Superior temporal gyrus (tissue), 1 donor: ENCODE results near the gene RAP2B.
"Not testable (repeated sequence)": the region's sequence is repeated elsewhere in the genome, so short reads cannot be mapped to it uniquely, and the experiment has no call there.

ENCODE experiments used
- DNase-seq: peaks from one replicate; pipeline ENCODE4 v3.0.0-alpha.2; 2016; ENCODE audit errors: extremely low spot score

Gene RAP2B

DNA sequence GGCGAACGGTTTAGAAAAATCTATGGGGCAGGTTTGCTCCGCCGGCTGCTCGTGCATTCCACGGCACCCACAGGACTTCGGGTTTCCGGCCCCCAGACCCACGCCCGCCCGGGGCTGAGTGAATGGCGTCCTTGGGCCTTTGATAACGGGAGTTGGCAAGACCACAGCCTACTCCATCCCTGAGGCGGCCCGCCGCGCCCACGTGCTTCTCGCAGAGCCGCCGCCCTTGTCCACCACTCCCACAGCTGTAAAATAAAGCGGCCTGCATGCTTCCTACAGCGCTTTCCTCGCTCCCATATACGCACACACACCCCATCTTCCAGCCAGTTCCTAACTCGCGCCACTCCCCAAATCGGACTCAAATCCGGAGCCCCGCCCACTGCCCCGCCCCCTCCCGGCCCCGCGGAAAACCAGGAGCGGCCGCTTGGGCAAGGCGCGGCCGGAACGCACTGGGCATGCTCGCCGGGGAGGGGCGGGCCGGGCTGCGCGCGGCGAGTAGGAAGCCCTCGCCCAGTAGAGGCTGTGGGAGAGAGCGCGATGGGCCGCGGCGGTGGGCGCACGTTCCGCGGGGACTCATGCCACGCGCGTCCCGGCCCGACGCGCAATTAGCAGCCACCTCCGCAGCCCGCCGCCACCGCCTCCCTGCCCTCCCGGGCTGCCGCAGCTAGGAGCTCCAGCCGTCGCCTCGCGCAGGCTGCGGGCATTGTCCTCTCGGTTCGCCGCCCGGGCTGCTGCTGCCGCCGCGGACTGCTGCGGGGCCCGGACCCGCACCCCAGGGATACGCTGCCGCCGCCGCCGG lies at the start of gene RAP2B:
Gene RAP2B, plus strand, starts transcription at position 513 of the 799 bp plus-strand sequence. CDS start 468 bp downstream, outside the sequence.
- peak; percentile 85 for DNase-seq

DNA sequence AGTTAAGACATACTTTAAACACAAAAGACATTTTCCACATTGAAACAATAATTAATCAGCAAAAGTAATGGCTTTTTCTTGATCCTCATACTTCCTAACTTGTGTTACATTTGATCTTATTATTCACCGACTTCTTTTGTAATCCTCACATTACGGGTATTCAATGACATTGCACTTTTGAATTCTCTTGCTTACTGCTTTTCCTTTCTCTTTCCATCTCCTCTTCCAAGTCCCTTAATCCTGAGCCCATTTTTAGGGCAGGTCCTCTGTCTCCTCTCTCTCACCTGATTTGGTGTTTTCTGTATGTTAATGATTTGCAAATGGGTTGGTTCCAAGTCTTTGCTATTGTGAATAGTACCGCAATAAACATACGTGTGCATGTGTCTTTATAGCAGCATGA lies 48.5 kb upstream of the RAP2B start:
- DNase-seq = no peak

DNA sequence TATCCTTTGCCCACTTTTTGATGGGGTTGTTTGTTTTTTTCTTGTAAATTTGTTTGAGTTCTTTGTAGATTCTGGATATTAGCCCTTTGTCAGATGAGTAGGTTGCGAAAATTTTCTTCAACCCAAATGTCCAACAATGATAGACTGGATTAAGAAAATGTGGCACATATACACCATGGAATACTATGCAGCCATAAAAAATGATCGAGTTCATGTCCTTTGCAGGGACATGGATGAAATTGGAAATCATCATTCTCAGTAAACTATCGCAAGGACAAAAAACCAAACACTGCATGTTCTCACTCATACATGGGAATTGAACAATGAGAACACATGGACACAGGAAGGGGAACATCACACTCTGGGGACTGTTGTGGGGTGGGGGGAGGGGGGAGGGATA lies 47.8 kb upstream of the RAP2B start:
- not testable (repeated sequence) for DNase-seq

GRCh38 chr3:153115326-153115725 lies 46.7 kb upstream of the RAP2B start:
- no peak for DNase-seq

DNA sequence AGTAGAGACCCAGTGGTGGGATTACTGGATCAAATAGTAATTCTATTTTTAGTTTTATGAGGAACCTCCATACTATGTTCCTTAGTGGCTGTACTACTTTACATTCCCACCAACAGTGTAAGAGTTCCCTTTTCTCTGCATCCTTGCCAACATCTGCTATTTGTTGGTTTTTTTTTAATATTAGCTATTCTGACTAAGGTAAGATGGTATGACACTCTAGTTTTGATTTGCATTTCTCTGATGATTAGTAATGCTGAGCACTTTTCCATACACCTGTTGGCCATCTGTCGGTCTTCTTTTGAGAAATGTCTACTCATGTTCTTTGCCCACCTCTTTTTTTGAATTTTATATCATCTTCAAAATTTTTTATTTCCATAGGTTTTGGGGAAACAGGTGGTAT lies 34.2 kb upstream of the RAP2B start:
- DNase-seq = no peak

- no peak for DNase-seq
Observed at GRCh38 chr3:153129426-153129825, 32.6 kb upstream of the RAP2B start.

DNA sequence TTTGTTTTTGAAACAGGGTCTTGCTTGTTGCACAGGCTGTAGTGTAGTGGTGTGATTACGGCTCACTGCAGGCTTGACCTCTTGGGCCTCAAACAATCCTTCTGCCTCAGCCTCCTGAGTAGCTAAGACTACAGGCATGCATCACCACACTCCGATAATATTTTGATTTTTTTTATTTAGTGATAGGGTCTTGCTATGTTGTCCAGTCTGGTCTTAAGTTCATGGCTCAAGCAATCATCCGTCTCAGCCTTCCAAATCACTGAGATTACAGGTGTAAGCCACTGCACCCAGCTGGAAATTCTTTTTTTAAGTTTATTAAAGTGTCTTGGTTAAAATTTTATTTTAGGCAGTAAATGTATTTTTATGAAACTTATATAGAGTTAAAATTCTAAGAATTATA lies 32.2 kb upstream of the RAP2B start:
- no peak for DNase-seq

GRCh38 chr3:153130312-153130977 lies 31.6 kb upstream of the RAP2B start:
- DNase-seq = no peak

DNA sequence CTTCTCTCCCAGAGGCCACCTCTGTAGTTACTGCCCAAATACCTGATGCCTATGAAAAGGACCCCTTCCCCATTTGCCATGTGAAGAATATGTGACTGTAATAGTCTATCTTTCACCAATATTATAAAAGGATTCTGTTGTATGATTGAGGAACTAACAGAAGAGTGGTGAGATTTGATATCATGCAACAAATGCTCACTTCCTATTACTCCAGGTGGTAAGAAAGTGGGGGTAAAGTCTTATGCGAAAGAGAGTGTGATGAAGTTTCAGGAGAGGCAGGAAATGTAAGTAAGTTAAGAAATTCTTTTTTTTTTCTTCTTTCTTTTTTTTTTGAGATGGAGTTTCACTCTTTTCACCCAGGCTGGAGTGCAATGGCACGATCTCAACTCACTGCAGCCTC lies 24.4 kb upstream of the RAP2B start:
- no peak for DNase-seq

GRCh38 chr3:153138276-153139210 lies 23.5 kb upstream of the RAP2B start:
- DNase-seq = no peak

DNA sequence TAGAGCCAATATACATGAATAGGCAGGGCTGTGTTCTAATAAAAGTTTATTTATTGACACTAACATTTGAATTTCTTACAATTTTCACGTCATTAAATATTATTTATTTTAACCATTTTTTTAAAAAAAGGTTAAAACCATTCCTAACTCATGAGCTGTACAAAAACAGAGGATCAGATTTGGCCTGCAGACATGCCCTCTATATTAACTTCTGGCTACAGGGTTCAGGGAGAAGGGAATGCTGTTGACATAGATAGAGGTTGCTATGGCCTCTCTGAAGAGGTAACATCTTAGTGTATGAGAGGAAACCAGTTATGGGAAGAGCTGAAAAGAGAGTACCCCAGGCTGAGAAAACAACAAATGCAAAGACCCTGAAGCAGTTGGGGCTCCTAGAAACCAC lies 19.1 kb upstream of the RAP2B start:
- no peak for DNase-seq

GRCh38 chr3:153144071-153144470 lies 18.0 kb upstream of the RAP2B start:
- DNase-seq = no peak

GRCh38 chr3:153144779-153145178 lies 17.2 kb upstream of the RAP2B start:
- no peak for DNase-seq

GRCh38 chr3:153145454-153145853 lies 16.6 kb upstream of the RAP2B start:
- DNase-seq = no peak

DNA sequence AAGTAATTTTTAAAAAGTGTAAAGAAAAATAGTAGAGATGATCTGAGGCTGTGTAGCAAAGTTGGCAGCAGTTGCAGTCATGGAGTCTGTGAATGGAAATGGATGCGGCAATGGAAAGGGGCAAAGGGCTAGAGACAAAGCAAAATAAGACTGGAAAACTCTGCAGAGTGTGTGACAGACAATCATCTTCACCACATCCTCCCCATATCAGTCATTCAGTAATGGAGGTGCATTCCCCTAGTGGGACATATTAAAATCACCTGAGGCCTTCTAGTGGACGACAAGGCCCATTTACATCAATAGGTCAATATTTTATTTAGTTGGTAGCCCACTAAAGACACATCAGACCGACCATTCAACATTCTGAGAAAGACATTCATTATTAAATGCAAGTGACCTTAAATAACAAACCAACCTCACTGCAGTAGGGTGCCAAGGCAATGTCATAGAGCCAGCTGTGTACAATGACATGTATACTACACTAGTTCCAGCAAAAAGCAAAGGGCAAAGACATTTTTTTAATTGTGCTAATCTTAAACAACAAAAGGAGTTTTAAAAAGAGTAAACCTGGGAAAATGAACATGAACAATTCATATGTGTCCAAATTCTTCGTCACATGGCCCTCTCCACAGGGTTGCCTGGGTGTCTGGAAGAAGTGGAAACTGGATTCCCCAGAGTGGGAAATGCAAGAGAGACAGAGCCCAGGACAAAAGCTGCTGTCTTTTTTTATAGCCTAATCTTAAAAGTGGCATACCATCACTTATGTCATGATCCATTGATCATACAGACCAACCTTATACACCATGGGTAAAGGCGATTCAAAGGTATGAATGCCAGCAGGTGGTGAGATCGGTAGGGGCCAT lies 15.6 kb upstream of the RAP2B start:
- DNase-seq = no peak

DNA sequence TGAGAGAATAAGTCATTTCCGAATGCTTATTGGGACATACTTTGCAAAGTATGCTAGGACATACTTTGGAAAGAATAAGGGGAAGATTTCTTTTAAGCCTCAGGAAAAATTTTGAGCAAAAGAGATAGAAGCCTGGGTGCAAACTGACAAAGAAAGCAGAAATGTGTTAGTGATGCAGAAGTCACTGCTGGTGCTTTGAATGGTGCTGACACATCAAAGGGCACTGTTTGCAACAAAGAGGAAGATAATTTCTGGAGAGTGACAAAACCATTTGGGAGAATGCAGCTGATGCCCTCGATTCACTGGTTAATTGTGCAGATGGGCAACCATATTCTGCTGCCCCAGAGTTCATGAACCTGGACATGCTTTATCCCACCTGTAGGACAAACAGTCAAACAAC lies 11.0 kb upstream of the RAP2B start:
- no peak for DNase-seq

DNA sequence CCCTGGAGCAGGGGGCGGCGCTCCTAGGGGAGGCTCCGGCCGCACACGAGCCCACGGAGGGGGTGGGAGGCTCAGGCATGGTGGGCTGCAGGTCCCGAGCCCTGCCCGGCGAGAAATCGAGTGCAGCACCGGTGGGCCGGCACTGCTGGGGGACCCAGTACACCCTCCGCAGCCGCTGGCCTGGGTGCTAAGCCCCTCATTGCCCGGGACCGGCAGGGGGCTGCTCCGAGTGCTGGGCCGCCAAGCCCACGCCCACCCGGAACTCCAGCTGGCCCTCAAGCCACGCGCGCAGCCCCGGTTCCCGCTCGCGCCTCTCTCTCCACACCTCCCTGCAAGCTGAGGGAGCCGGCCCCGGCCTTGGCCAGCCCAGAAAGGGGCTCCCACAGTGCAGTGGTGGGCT lies 6.2 kb upstream of the RAP2B start:
- not testable (repeated sequence) for DNase-seq

- DNase-seq = no peak
Observed at GRCh38 chr3:153158189-153158588, 3.8 kb upstream of the RAP2B start.

- no peak for DNase-seq
Observed at GRCh38 chr3:153158961-153159735, 2.9 kb upstream of the RAP2B start.

- DNase-seq = peak; percentile 31
Observed at GRCh38 chr3:153159771-153160397, 2.1 kb upstream of the RAP2B start.
